Calu3 (cell line): ENCODE data around the gene EFCAB6. TPM values are rescaled to one million over a fixed set of nuclear protein-coding genes. Genes with fewer than 3 reads are reported as not detected.

Experiments used
- BruUV-seq: library from RNA; stranded (reverse); fragments of 400-500 nt; replicated peaks from 2 replicates; lab custom pipeline; 2021; lab: Mats Ljungman, UMichigan
- CTCF ChIA-PET: fragments of 300-600 bp; sonication (Branson Sonifier 250); formaldehyde crosslinking; loops from one replicate; lab custom pipeline; 2022; ENCODE audit warnings: antibody characterized with exemption; lab: Charles Lee
- DNase-seq: peaks from one replicate; pipeline ENCODE4 v3.0.0; 2022
- H3K27ac Mint-ChIP-seq: one replicate; pipeline ENCODE4 v1.8.0; 2022; ENCODE audit warnings: mixed read lengths; ENCODE audit not compliant: unreplicated experiment
- H3K27me3 Mint-ChIP-seq: one replicate; pipeline ENCODE4 v1.8.0; 2022; ENCODE audit warnings: mixed read lengths; ENCODE audit not compliant: unreplicated experiment
- H3K36me3 Mint-ChIP-seq: one replicate; pipeline ENCODE4 v1.8.0; 2022; ENCODE audit warnings: mild to moderate bottlenecking, moderate library complexity, mixed read lengths; ENCODE audit not compliant: insufficient read depth, unreplicated experiment
- H3K4me1 Mint-ChIP-seq: one replicate; pipeline ENCODE4 v1.8.0; 2022; ENCODE audit warnings: mild to moderate bottlenecking, low read depth, mixed read lengths; ENCODE audit not compliant: unreplicated experiment
- H3K4me3 Mint-ChIP-seq: one replicate; pipeline ENCODE4 v1.8.0; 2022; ENCODE audit warnings: mild to moderate bottlenecking, low read depth, moderate library complexity, mixed read lengths; ENCODE audit not compliant: unreplicated experiment
- H3K9me3 Mint-ChIP-seq: one replicate; pipeline ENCODE4 v1.8.0; 2022; ENCODE audit warnings: low read depth, mixed read lengths; ENCODE audit not compliant: unreplicated experiment
- intact Hi-C: fragments of 100-400 bp; cut with micrococcal nuclease; formaldehyde crosslinking; loops from one replicate; pipeline ENCODE4 v1.10.0; 2022; ENCODE audit not compliant: unreplicated experiment
- total RNA-seq: library from RNA; stranded (reverse); gene quantifications from 2 replicates; pipeline ENCODE4 v1.2.3, GENCODE V29; 2022
- TF ChIP-seq, protein P1 (sequence below): fragments of 200-600 bp; IDR thresholded peaks from one replicate; pipeline ENCODE4 v1.8.0; 2022; ENCODE audit warnings: antibody characterized with exemption; ENCODE audit not compliant: unreplicated experiment

The EFCAB6 gene
- total RNA-seq, 1 experiment from 2014 or later: 2.2 TPM

- CTCF ChIA-PET: no interaction called here
- H3K4me1 Mint-ChIP-seq: no peaks in the 10 kb centered on the region
- no peak overlapping the region for H3K4me3 Mint-ChIP-seq
- H3K9me3 Mint-ChIP-seq: no peaks in the 10 kb centered on the region
- intact Hi-C loops: no loop called here
- TF ChIP-seq, protein P1, sequence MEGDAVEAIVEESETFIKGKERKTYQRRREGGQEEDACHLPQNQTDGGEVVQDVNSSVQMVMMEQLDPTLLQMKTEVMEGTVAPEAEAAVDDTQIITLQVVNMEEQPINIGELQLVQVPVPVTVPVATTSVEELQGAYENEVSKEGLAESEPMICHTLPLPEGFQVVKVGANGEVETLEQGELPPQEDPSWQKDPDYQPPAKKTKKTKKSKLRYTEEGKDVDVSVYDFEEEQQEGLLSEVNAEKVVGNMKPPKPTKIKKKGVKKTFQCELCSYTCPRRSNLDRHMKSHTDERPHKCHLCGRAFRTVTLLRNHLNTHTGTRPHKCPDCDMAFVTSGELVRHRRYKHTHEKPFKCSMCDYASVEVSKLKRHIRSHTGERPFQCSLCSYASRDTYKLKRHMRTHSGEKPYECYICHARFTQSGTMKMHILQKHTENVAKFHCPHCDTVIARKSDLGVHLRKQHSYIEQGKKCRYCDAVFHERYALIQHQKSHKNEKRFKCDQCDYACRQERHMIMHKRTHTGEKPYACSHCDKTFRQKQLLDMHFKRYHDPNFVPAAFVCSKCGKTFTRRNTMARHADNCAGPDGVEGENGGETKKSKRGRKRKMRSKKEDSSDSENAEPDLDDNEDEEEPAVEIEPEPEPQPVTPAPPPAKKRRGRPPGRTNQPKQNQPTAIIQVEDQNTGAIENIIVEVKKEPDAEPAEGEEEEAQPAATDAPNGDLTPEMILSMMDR: no peak
- DNase-seq: no peak
- no peaks in the 10 kb centered on the region for H3K36me3 Mint-ChIP-seq
- H3K27me3 Mint-ChIP-seq: peaks cover 74% of the 10 kb centered on the region
- H3K27ac Mint-ChIP-seq: no peak overlapping the region
- BruUV-seq: no TSS peak
Observed at GRCh38 chr22:43521716-43522115, 290.4 kb downstream of the EFCAB6 start.

DNA sequence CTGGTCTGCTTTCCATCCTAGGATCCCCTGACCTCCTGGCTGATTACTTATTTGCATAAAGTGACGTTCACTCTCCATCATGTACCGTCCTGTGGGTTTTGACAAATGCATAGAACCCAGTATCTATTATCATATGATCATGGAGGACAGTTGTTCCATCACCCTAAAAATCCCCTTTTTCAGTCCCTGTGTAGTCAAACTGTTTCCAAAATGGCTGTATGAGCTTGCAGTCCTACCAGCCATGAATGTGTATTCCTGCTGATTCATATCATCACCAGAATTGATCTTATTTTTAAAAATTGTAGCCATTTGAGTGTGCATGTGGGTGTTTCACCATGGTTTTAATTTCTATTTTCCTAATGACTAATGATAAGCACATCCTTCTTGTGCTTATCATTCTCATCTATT, 291.5 kb downstream of the EFCAB6 start:
- H3K4me3 Mint-ChIP-seq: no peak overlapping the region
- DNase-seq: no peak
- TF ChIP-seq, protein P1: no peak
- intact Hi-C loops: no loop called here
- CTCF ChIA-PET: interaction anchor here (0.7 kb wide), 2 partner anchors 93 to 98 kb away, joined by 5 read pairs; no protein-coding TSS in a partner anchor
- BruUV-seq: no TSS peak
- H3K4me1 Mint-ChIP-seq: no peaks in the 10 kb centered on the region
- no peak overlapping the region for H3K27ac Mint-ChIP-seq
- no peaks in the 10 kb centered on the region for H3K9me3 Mint-ChIP-seq
- peaks cover 74% of the 10 kb centered on the region for H3K27me3 Mint-ChIP-seq
- no peaks in the 10 kb centered on the region for H3K36me3 Mint-ChIP-seq

DNA sequence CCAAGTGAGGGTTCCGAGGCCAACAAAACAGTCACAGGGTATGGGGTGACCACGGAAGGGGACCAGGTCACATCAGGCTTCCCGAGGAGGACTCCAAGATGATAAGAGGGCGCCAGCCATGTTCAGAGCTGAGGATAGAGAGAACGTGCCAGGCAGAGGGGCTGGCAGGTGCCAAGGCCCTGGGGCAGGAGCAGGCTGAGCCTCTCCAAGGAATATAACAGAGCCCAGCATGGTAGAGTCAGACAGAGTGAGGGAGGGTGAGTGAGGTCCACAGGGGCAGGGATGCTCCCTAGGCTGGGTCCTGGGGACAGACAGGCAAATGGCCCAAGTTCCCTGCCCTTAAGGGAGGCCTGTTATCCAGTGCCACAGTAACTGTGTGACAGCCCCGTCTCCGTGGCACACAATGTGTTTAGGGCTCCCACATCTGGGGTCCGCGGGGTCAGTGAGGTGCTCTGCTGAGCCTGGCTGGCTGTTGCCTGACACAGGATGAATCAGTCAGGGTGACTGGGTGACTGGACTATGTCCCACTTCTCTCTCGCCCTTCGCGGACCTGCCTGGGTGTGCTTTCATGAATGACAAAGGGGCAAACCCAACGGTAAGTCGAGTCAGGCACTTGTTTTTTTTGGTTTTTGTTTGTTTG, 295.0 kb downstream of the EFCAB6 start:
- DNase-seq: no peak
- Mint-ChIP-seq H3K4me3 (no peak overlapping the region), H3K36me3 (no peaks in the 10 kb centered on the region), H3K27ac (no peak overlapping the region), H3K9me3 (no peaks in the 10 kb centered on the region), H3K27me3 (peaks cover 85% of the 10 kb centered on the region), H3K4me1 (no peaks in the 10 kb centered on the region)
- CTCF ChIA-PET: no interaction called here
- TF ChIP-seq, protein P1: no peak
- intact Hi-C loops: no loop called here
- no TSS peak for BruUV-seq

GRCh38 chr22:43516386-43516785, 295.7 kb downstream of the EFCAB6 start:
- TF ChIP-seq, protein P1: no peak
- Mint-ChIP-seq H3K27me3 (peaks cover 92% of the 10 kb centered on the region), H3K36me3 (no peaks in the 10 kb centered on the region), H3K4me1 (no peaks in the 10 kb centered on the region), H3K27ac (no peak overlapping the region), H3K4me3 (no peak overlapping the region), H3K9me3 (no peaks in the 10 kb centered on the region)
- no peak for DNase-seq
- intact Hi-C loops: no loop called here
- CTCF ChIA-PET: no interaction called here
- BruUV-seq: no TSS peak
